Naive B cell (primary cell): ENCODE data around the gene DNAH2. TPM values are rescaled to one million over a fixed set of nuclear protein-coding genes. Genes with fewer than 3 reads are reported as not detected.

Experiments
- ATAC-seq, 2 donors: fragments of 150-1000 bp; cut with Tn5 transposase; 2 replicates each; pipeline ENCODE4 v1.10.0; 2021; ENCODE audit warnings: low read depth in 2 of 2, mild to moderate bottlenecking in 2 of 2, moderate library complexity in 2 of 2
- DNase-seq: peaks from one replicate; pipeline ENCODE4 v3.0.0; 2022
- H3K27ac Mint-ChIP-seq, 6 donors: one replicate each; pipeline ENCODE4 v1.8.0; 2020 to 2022; ENCODE audit warnings: mild to moderate bottlenecking in 6 of 6, mixed read lengths in 6 of 6, moderate library complexity in 5 of 6, inconsistent platforms in 2 of 6
- H3K27me3 Mint-ChIP-seq, 3 donors: one replicate each; pipeline ENCODE4 v1.8.0; 2021 to 2022; ENCODE audit warnings: mixed read lengths in 3 of 3, mild to moderate bottlenecking in 1 of 3
- H3K36me3 Mint-ChIP-seq, 2 donors: one replicate each; pipeline ENCODE4 v1.8.0; 2020 to 2022; ENCODE audit warnings: mixed read lengths in 2 of 2, inconsistent platforms in 1 of 2, mild to moderate bottlenecking in 1 of 2
- H3K4me1 Mint-ChIP-seq, 3 donors: one replicate each; pipeline ENCODE4 v1.8.0; 2020 to 2022; ENCODE audit warnings: mixed read lengths in 3 of 3, inconsistent platforms in 1 of 3, mild to moderate bottlenecking in 1 of 3, moderate library complexity in 1 of 3
- H3K4me3 Mint-ChIP-seq, 8 donors: one replicate each; pipeline ENCODE4 v1.8.0; 2020 to 2022; ENCODE audit warnings: mild to moderate bottlenecking in 8 of 8, mixed read lengths in 8 of 8, moderate library complexity in 8 of 8, inconsistent platforms in 2 of 8
- H3K9me3 Mint-ChIP-seq, 7 donors: one replicate each; pipeline ENCODE4 v1.8.0; 2020 to 2022; ENCODE audit warnings: mixed read lengths in 7 of 7, mild to moderate bottlenecking in 5 of 7, inconsistent platforms in 2 of 7, moderate library complexity in 1 of 7
- polyA plus RNA-seq, 6 donors: library from polyadenylated mRNA; unstranded; fragments of 300-500 nt; fragmentation: Illumina TruSeq; gene quantifications; one replicate each; pipeline ENCODE4 v1.2.3, GENCODE V29; 2021; ENCODE audit warnings: low read depth in 6 of 6

Gene DNAH2, protein sequence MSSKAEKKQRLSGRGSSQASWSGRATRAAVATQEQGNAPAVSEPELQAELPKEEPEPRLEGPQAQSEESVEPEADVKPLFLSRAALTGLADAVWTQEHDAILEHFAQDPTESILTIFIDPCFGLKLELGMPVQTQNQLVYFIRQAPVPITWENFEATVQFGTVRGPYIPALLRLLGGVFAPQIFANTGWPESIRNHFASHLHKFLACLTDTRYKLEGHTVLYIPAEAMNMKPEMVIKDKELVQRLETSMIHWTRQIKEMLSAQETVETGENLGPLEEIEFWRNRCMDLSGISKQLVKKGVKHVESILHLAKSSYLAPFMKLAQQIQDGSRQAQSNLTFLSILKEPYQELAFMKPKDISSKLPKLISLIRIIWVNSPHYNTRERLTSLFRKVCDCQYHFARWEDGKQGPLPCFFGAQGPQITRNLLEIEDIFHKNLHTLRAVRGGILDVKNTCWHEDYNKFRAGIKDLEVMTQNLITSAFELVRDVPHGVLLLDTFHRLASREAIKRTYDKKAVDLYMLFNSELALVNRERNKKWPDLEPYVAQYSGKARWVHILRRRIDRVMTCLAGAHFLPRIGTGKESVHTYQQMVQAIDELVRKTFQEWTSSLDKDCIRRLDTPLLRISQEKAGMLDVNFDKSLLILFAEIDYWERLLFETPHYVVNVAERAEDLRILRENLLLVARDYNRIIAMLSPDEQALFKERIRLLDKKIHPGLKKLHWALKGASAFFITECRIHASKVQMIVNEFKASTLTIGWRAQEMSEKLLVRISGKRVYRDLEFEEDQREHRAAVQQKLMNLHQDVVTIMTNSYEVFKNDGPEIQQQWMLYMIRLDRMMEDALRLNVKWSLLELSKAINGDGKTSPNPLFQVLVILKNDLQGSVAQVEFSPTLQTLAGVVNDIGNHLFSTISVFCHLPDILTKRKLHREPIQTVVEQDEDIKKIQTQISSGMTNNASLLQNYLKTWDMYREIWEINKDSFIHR (N-terminal part only)
- polyA plus RNA-seq = not detected

DNA sequence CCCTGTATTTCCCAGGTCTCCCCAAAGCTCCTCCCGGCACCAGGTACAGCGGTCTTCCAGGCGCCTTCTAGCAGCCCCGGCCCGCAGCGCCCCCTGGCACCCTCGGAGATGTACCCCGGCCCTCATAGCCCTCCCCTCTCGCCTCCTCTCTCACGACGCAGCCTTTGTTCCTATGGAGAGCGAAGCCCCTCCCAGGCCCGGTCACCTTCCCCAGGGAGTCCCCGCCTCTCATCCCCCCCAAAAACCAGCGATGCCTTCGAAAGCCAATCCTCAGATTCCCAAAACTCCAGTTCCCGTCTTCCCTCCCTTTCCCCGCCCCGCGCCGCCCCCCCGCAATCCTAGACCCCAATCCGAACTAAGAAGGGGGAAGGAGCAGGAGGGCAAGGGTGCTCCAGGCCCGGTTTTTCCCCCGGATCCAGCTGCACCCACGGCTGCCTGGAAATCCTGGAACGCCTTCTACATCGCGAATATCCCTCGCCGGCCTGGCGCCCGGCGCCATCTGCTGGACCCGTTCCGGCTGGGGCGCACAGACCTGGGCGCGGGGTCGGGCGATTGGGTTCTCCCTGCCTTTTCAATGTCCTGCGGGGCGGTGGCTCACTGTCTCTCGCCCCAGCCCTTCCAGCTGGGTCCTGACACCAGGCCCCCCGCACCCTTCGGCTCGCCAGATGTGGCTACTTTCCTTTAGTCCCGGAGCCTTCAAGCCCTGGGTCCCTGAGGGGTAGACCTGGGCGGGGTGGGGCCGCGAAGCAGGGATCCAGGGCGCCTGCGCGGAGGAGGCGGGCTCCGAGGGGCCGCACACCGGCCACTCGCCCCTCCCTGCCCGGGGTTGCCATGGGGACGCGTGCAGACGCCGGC, at the start of gene DNAH2:
TSS of gene DNAH2 (plus strand) at position 844 of the 855 bp plus-strand sequence. CDS start 1,991 bp downstream, outside the sequence.
- ATAC-seq = peak; percentile 55 to 61
- Mint-ChIP-seq H3K36me3 (no peaks in the 10 kb centered on the region), H3K27me3 (peaks cover 58 to 98% (median 98%) of the 10 kb centered on the region in 3 donors), H3K27ac (peak within 1 kb of the TSS in 1 of 6 donors; percentile 91), H3K9me3 (no peaks in the 10 kb centered on the region), H3K4me3 (peak within 1 kb of the TSS; percentile 31 to 89 (median 77)), H3K4me1 (peaks cover 16 to 26% (median 23%) of the 10 kb centered on the region in 3 donors)
- DNase-seq = peak; percentile 21

- ATAC-seq = no peak
- DNase-seq = no peak
- H3K27ac Mint-ChIP-seq = no peak overlapping the region
- no peaks in the 10 kb centered on the region for H3K27me3 Mint-ChIP-seq
- no peak overlapping the region for H3K4me3 Mint-ChIP-seq
- H3K36me3 Mint-ChIP-seq = peaks cover 9 to 16% of the 10 kb centered on the region in 2 donors
- H3K4me1 Mint-ChIP-seq = peaks cover 0 to 1% (median 0%) of the 10 kb centered on the region in 3 donors
- peaks cover 0 to 5% (median under 1%) of the 10 kb centered on the region in 7 donors for H3K9me3 Mint-ChIP-seq
These were observed 49.1 kb upstream of the DNAH2 start for GRCh38 chr17:7668482-7668881.

- no peak for DNase-seq
- Mint-ChIP-seq H3K9me3 (peaks cover 0 to 9% (median 5%) of the 10 kb centered on the region in 7 donors), H3K27ac (no peak overlapping the region), H3K4me3 (no peak overlapping the region), H3K36me3 (peaks cover 16 to 22% of the 10 kb centered on the region in 2 donors), H3K4me1 (peaks cover 6 to 16% (median 10%) of the 10 kb centered on the region in 3 donors), H3K27me3 (no peaks in the 10 kb centered on the region)
- ATAC-seq = no peak
These were observed 44.3 kb upstream of the DNAH2 start for GRCh38 chr17:7673239-7673638.

DNA sequence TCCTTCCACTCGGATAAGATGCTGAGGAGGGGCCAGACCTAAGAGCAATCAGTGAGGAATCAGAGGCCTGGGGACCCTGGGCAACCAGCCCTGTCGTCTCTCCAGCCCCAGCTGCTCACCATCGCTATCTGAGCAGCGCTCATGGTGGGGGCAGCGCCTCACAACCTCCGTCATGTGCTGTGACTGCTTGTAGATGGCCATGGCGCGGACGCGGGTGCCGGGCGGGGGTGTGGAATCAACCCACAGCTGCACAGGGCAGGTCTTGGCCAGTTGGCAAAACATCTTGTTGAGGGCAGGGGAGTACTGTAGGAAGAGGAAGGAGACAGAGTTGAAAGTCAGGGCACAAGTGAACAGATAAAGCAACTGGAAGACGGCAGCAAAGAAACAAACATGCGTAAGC, 42.6 kb upstream of the DNAH2 start:
- peaks cover 16 to 22% of the 10 kb centered on the region in 2 donors for H3K36me3 Mint-ChIP-seq

DNA sequence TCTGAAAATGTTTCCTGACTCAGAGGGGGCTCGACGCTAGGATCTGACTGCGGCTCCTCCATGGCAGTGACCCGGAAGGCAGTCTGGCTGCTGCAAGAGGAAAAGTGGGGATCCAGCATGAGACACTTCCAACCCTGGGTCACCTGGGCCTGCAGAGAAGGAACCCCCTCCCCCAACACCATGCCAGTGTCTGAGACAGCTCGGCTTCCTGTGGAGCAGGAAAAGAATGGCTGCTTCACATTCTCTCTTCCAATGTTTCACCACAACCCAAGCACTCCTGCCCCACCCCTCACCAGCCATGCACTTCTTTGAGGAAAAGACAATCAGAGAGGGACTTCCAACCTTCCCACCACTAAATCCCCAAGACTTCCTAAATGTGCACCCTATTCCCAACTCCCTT, 41.0 kb upstream of the DNAH2 start:
- H3K36me3 Mint-ChIP-seq = peaks cover 12 to 22% of the 10 kb centered on the region in 2 donors
- H3K27ac Mint-ChIP-seq = peak overlapping the region in 1 of 6 donors; percentile 44
- no peak overlapping the region for H3K4me3 Mint-ChIP-seq
- DNase-seq (no peak), ATAC-seq (no peak)
- peaks cover 13 to 27% (median 16%) of the 10 kb centered on the region in 3 donors for H3K4me1 Mint-ChIP-seq
- H3K9me3 Mint-ChIP-seq = peaks cover 0 to 9% (median 5%) of the 10 kb centered on the region in 7 donors
- H3K27me3 Mint-ChIP-seq = no peaks in the 10 kb centered on the region

More for the DNA sequence above, 42.6 kb upstream of the DNAH2 start:
- Mint-ChIP-seq H3K4me1 (peaks cover 13 to 19% (median 16%) of the 10 kb centered on the region in 3 donors), H3K27me3 (no peaks in the 10 kb centered on the region), H3K4me3 (peak overlapping the region in 1 of 8 donors; percentile 39), H3K27ac (no peak overlapping the region), H3K9me3 (peaks cover 0 to 9% (median 5%) of the 10 kb centered on the region in 7 donors)
- no peak for ATAC-seq
- no peak for DNase-seq

DNA sequence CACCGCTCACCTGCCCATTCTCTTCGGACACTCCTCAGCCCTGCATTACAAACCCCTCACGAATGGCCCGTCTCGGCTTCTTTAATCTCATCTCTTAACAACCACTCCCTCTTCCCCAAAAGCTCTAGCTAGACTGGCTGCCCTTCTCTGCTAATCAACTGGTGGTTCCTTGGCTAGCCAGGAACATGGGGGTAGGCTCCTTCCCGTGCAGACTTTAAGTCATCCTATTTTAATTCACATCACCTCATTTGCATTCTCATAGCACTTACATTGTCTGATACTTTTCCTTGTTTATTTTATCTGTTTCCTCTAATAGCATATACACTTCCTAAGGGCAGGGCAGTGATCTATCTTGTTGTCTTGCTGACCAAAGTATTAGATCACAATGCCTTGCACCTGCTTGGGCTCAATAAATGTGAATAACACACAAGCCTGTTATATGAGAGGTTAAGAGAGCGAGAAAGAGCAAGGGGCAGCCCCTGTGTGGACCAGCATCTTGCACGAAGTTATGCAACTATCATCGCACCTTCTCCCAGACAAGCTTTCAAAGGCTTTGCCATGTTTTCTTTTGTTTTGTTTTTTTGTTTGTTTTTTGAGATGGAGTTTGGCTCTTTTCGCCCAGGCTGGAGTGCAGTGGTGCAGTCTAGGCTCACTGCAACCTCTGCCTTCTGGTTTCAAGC, 40.0 kb upstream of the DNAH2 start:
- Mint-ChIP-seq H3K36me3 (peaks cover 12 to 22% of the 10 kb centered on the region in 2 donors), H3K27ac (peak overlapping the region in 3 of 6 donors; percentile 2 to 32 (median 15)), H3K9me3 (peaks cover 0 to 9% (median 5%) of the 10 kb centered on the region in 7 donors), H3K27me3 (no peaks in the 10 kb centered on the region), H3K4me1 (peaks cover 13 to 34% (median 16%) of the 10 kb centered on the region in 3 donors), H3K4me3 (no peak overlapping the region)
- no peak for ATAC-seq
- no peak for DNase-seq

- H3K4me1 Mint-ChIP-seq = peaks cover 26 to 66% (median 42%) of the 10 kb centered on the region in 3 donors
- H3K9me3 Mint-ChIP-seq = no peaks in the 10 kb centered on the region
- no peak for DNase-seq
- H3K36me3 Mint-ChIP-seq = peaks cover 0 to 9% of the 10 kb centered on the region in 2 donors
- H3K4me3 Mint-ChIP-seq = peak overlapping the region; percentile 90 to 100 (median 98)
- peak overlapping the region; percentile 82 to 100 (median 98) for H3K27ac Mint-ChIP-seq
- H3K27me3 Mint-ChIP-seq = no peaks in the 10 kb centered on the region
- no peak for ATAC-seq
These were observed 32.6 kb upstream of the DNAH2 start for GRCh38 chr17:7684851-7685532.

GRCh38 chr17:7685533-7686221, 31.9 kb upstream of the DNAH2 start:
- peak overlapping the region; percentile 97 to 100 (median 99) for H3K27ac Mint-ChIP-seq
- H3K9me3 Mint-ChIP-seq = no peaks in the 10 kb centered on the region
- ATAC-seq (peak; percentile 65 to 69), DNase-seq (peak; percentile 89)
- H3K4me3 Mint-ChIP-seq = peak overlapping the region; percentile 90 to 100 (median 98)
- H3K27me3 Mint-ChIP-seq = no peaks in the 10 kb centered on the region
- H3K4me1 Mint-ChIP-seq = peaks cover 26 to 65% (median 46%) of the 10 kb centered on the region in 3 donors
- peaks cover 0 to 9% of the 10 kb centered on the region in 2 donors for H3K36me3 Mint-ChIP-seq

DNA sequence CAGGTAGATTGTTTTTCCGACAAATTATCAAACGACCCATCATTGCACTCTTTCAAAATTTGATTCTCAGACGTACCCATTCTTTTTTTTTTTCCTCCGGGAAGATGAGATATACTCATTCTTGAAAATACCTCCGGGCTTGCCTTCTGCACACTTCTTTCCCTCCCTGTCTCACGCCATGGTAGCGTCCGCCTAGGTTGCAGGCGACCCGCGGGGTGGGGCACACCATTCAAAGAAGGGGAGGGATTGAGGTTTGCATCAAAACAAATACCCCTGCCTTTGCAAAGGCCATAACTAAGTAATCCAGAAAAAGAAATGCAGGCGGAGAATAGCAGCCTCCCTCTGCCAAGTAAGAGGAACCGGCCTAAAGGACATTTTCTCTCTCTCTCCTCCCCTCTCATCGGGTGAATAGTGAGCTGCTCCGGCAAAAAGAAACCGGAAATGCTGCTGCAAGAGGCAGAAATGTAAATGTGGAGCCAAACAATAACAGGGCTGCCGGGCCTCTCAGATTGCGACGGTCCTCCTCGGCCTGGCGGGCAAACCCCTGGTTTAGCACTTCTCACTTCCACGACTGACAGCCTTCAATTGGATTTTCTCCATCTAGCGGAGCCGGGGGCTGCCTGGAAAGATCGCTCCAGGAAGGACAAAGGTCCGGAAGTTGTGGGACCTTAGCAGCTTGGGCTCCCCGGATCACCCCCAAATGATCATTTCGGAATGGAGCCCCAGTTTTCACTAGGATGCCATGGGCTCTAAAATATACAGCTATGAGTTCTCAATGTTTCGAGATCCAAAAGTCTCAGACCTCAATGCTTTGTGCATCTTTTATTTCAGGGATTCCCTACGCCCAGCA, 31.1 kb upstream of the DNAH2 start:
- DNase-seq (peak; percentile 90), ATAC-seq (peak; percentile 47 to 53)
- peaks cover 30 to 62% (median 46%) of the 10 kb centered on the region in 3 donors for H3K4me1 Mint-ChIP-seq
- H3K27me3 Mint-ChIP-seq = no peaks in the 10 kb centered on the region
- H3K36me3 Mint-ChIP-seq = peaks cover 0 to 9% of the 10 kb centered on the region in 2 donors
- peak overlapping the region; percentile 97 to 100 (median 99) for H3K27ac Mint-ChIP-seq
- H3K9me3 Mint-ChIP-seq = no peaks in the 10 kb centered on the region
- H3K4me3 Mint-ChIP-seq = peak overlapping the region; percentile 90 to 100 (median 98)

DNA sequence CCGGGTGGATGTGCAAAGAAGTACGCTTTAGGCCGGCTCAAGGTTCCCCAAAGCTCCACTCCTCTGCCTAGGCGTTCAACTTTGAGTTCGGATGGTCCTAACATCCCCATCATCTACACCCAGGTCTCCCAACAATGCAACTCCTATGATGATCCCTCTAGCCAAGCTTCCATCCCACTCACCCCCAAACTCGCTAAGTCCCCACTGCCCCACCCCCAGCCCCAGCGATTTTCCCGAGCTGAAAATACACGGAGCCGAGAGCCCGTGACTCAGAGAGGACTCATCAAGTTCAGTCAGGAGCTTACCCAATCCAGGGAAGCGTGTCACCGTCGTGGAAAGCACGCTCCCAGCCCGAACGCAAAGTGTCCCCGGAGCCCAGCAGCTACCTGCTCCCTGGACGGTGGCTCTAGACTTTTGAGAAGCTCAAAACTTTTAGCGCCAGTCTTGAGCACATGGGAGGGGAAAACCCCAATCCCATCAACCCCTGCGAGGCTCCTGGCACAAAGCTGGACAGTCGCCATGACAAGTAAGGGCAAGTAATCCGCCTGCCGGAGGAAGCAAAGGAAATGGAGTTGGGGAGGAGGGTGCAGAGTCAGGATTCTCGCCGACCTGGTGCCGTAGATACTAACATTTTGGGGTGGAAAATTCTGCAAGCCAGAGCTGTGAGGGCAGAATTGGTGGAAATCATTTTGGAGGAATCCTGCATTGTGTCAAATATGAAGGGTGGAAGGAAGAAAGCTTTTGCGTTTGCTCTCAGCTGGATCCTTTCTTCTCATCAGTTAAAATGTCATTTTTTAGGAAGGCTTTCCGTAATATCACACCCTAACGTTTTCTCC, 30.3 kb upstream of the DNAH2 start, which contains the start of gene TP53:
TSS of gene TP53 (minus strand) at position 419 of the 836 bp plus-strand sequence. CDS start 10,896 bp downstream, outside the sequence.
- DNase-seq = peak; percentile 86
- peak within 1 kb of the TSS; percentile 90 to 100 (median 98) for H3K4me3 Mint-ChIP-seq
- H3K27ac Mint-ChIP-seq = peak within 1 kb of the TSS; percentile 97 to 100 (median 99)
- peaks cover 0 to 9% of the 10 kb centered on the region in 2 donors for H3K36me3 Mint-ChIP-seq
- peaks cover 30 to 57% (median 46%) of the 10 kb centered on the region in 3 donors for H3K4me1 Mint-ChIP-seq
- ATAC-seq = peak; percentile 51 to 58
- H3K9me3 Mint-ChIP-seq = no peaks in the 10 kb centered on the region
- H3K27me3 Mint-ChIP-seq = no peaks in the 10 kb centered on the region
